Neuronal stem cell (in vitro differentiated cells): ENCODE results near the gene HOXA6.

ENCODE experiments used
- DNase-seq: peaks from one replicate; pipeline ENCODE4 v3.0.0-alpha.2; 2013; ENCODE audit warnings: low spot score
- H2AFZ ChIP-seq: one replicate; pipeline ENCODE4 v1.6.1; 2013; ENCODE audit warnings: mild to moderate bottlenecking, low read length, inconsistent platforms
- H2AK5ac ChIP-seq: 2 replicates; pipeline ENCODE4 v1.6.1; 2013; ENCODE audit warnings: low read depth, mild to moderate bottlenecking, inconsistent platforms, low read length, moderate library complexity, mixed read lengths
- H2BK120ac ChIP-seq: 2 replicates; pipeline ENCODE4 v1.6.1; 2013; ENCODE audit warnings: low read depth, mild to moderate bottlenecking, inconsistent platforms, low read length, moderate library complexity, mixed read lengths
- H2BK12ac ChIP-seq: one replicate; pipeline ENCODE4 v1.6.1; 2013; ENCODE audit warnings: low read length, inconsistent platforms
- H2BK15ac ChIP-seq: 2 replicates; pipeline ENCODE4 v1.6.1; 2013; ENCODE audit warnings: mild to moderate bottlenecking, low read length, inconsistent platforms, mixed read lengths
- H2BK5ac ChIP-seq: one replicate; pipeline ENCODE4 v1.6.1; 2013; ENCODE audit warnings: inconsistent platforms, mild to moderate bottlenecking, low read length, moderate library complexity
- H3K14ac ChIP-seq: one replicate; pipeline ENCODE4 v1.6.1; 2013; ENCODE audit warnings: low read length, inconsistent platforms
- H3K18ac ChIP-seq: 2 replicates; pipeline ENCODE4 v1.6.1; 2013; ENCODE audit warnings: low read length, inconsistent platforms
- H3K23ac ChIP-seq: 2 replicates; pipeline ENCODE4 v1.6.1; 2013; ENCODE audit warnings: low read depth, mild to moderate bottlenecking, mixed read lengths, low read length, inconsistent platforms; ENCODE audit not compliant: poor library complexity
- H3K27ac ChIP-seq: replicated peaks from 3 replicates; pipeline ENCODE4 v1.5.1; 2013; ENCODE audit warnings: low read length, inconsistent platforms
- H3K27me3 ChIP-seq, 3 experiments: 2 replicates each; pipeline ENCODE4 v1.6.1; 2013; ENCODE audit warnings: low read length in 3 of 3, mild to moderate bottlenecking in 2 of 3, inconsistent platforms in 1 of 3, low read depth in 1 of 3, mixed read lengths in 1 of 3, moderate library complexity in 1 of 3; ENCODE audit not compliant: control insufficient read depth in 3 of 3, insufficient read depth in 3 of 3
- H3K36me3 ChIP-seq, 2 donors: replicated peaks in 1 of 2; 2 replicates each; pipeline ENCODE4 v1.6.1; 2013; ENCODE audit warnings: low read length in 2 of 2; ENCODE audit not compliant: control insufficient read depth in 2 of 2, insufficient read depth in 2 of 2
- H3K4ac ChIP-seq: 2 replicates; pipeline ENCODE4 v1.6.1; 2013; ENCODE audit warnings: inconsistent platforms, mild to moderate bottlenecking, low read length, moderate library complexity
- H3K4me1 ChIP-seq, 2 donors: 1 replicate in 1 of 2; 2 replicates in 1 of 2; pipeline ENCODE4 v1.6.1; 2013; ENCODE audit warnings: low read length in 2 of 2, low read depth in 1 of 2; ENCODE audit not compliant: control insufficient read depth in 2 of 2, insufficient read depth in 1 of 2
- H3K4me2 ChIP-seq: one replicate; pipeline ENCODE4 v1.6.1; 2013; ENCODE audit warnings: mild to moderate bottlenecking, low read length, inconsistent platforms; ENCODE audit not compliant: insufficient read depth, poor library complexity, severe bottlenecking
- H3K4me3 ChIP-seq, 2 donors: 2 replicates each; pipeline ENCODE4 v1.5.1; 2013; ENCODE audit warnings: low read length in 2 of 2, mild to moderate bottlenecking in 2 of 2, inconsistent platforms in 1 of 2, moderate library complexity in 1 of 2
- H3K79me1 ChIP-seq: one replicate; pipeline ENCODE4 v1.6.1; 2013; ENCODE audit warnings: low read depth, mild to moderate bottlenecking, inconsistent platforms, low read length, moderate library complexity
- H3K9ac ChIP-seq: one replicate; pipeline ENCODE4 v1.6.1; 2013; ENCODE audit warnings: mild to moderate bottlenecking, low read depth, low read length, inconsistent platforms; ENCODE audit not compliant: poor library complexity
- H3K9me3 ChIP-seq, 2 donors: replicated peaks in 1 of 2; 2 replicates each; pipeline versions ENCODE3 to v1.6.1; 2013; ENCODE audit warnings: low read length in 2 of 2, mild to moderate bottlenecking in 2 of 2, inconsistent platforms in 1 of 2, low read depth in 1 of 2, mixed read lengths in 1 of 2, moderate library complexity in 1 of 2; ENCODE audit not compliant: control insufficient read depth in 2 of 2, insufficient read depth in 1 of 2
- H4K8ac ChIP-seq: one replicate; pipeline ENCODE4 v1.6.1; 2013; ENCODE audit warnings: low read depth, mild to moderate bottlenecking, inconsistent platforms, low read length, moderate library complexity
- H4K91ac ChIP-seq: one replicate; pipeline ENCODE4 v1.6.1; 2013; ENCODE audit warnings: low read length, low read depth, mild to moderate bottlenecking, inconsistent platforms; ENCODE audit not compliant: poor library complexity
- WGBS, 2 donors: extraction: QIAGEN DNeasy Blood & Tissue Kit; methylation state at CpG; one replicate each; pipeline ENCODE4 v1.1.7; 2013; ENCODE audit warnings: missing lambda C conversion rate in 2 of 2, mixed read lengths in 1 of 2; ENCODE audit not compliant: insufficient read length in 2 of 2, insufficient replicate concordance in 1 of 2; ENCODE audit errors: extremely low coverage in 2 of 2; 5-methylcytosine and 5-hydroxymethylcytosine counted together

Gene HOXA6

DNA sequence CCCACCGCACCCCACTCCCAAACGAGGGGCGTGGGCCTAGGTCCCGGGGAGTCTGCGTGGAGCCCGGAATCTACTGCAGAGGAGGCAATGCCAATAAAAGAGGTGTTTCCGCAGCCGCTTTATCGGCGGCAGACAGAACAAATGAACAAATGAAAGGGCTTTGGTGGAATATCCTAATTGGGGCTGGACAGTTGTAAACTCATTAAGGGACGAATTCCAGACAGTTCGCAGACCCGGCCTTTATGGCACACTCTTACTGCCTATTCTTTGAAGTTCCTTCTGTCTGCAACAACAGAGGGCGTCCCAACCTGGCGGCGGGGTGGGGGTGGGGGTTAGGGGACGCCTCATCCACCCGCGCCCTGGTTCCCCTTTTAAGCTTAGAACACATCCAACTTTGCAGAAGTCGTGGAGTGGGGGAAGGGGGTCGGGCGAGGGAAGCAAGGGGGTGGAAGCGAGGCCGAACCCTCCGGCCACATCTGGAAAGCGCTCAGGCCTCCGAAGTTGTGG is 13.7 kb upstream of the HOXA6 start:
- H3K4ac ChIP-seq = no peak overlapping the region
- DNase-seq = no peak

GRCh38 chr7:27160546-27161213 is 13.1 kb upstream of the HOXA6 start:
- Histone ChIP-seq H3K79me1 (peaks cover 2% of the 10 kb centered on the region), H3K4ac (no peak overlapping the region), H3K9ac (peak overlapping the region; percentile 72), H2AK5ac (no peak overlapping the region), H2BK5ac (no peak overlapping the region), H3K4me2 (peak overlapping the region; percentile 97), H2AFZ (peak overlapping the region; percentile 99), H4K8ac (no peak overlapping the region), H3K14ac (no peak overlapping the region), H3K27ac (no peak overlapping the region), H3K23ac (no peak overlapping the region), H2BK12ac (no peak overlapping the region), H3K9me3 (peaks cover 25 to 43% of the 10 kb centered on the region in 2 donors), H2BK120ac (no peak overlapping the region), H3K4me1 (no peaks in the 10 kb centered on the region), H4K91ac (no peak overlapping the region), H2BK15ac (peak overlapping the region; percentile 27), H3K4me3 (peak overlapping the region; percentile 48 to 74), H3K27me3 (peaks cover 74 to 97% (median 94%) of the 10 kb centered on the region in 3 experiments), H3K18ac (peak overlapping the region; percentile 72), H3K36me3 (no peaks in the 10 kb centered on the region)
- DNase-seq = peak; percentile 91
- no CpG with 5 or more reads among the region's 54 CpGs for WGBS, 2 donors

More for the DNA sequence above, 13.7 kb upstream of the HOXA6 start:
- peak overlapping the region; percentile 99 for H2AFZ ChIP-seq
- no peak overlapping the region for H4K91ac ChIP-seq
- no peaks in the 10 kb centered on the region for H3K4me1 ChIP-seq
- H3K27me3 ChIP-seq = peaks cover 74 to 97% (median 94%) of the 10 kb centered on the region in 3 experiments
- H2BK12ac ChIP-seq = no peak overlapping the region
- H2BK5ac ChIP-seq = no peak overlapping the region
- no peak overlapping the region for H4K8ac ChIP-seq
- H3K79me1 ChIP-seq = peaks cover 2% of the 10 kb centered on the region
- H3K27ac ChIP-seq = no peak overlapping the region
- no peaks in the 10 kb centered on the region for H3K36me3 ChIP-seq
- no peak overlapping the region for H2BK120ac ChIP-seq
- no CpG with 5 or more reads among the region's 27 CpGs for WGBS, 2 donors
- no peak overlapping the region for H3K23ac ChIP-seq
- peaks cover 25 to 42% of the 10 kb centered on the region in 2 donors for H3K9me3 ChIP-seq
- no peak overlapping the region for H2BK15ac ChIP-seq
- H3K4me3 ChIP-seq = peak overlapping the region in 1 of 2 donors; percentile 48
- no peak overlapping the region for H3K14ac ChIP-seq
- H3K18ac ChIP-seq = no peak overlapping the region
- H2AK5ac ChIP-seq = no peak overlapping the region
- H3K4me2 ChIP-seq = no peak overlapping the region
- H3K9ac ChIP-seq = no peak overlapping the region

DNA sequence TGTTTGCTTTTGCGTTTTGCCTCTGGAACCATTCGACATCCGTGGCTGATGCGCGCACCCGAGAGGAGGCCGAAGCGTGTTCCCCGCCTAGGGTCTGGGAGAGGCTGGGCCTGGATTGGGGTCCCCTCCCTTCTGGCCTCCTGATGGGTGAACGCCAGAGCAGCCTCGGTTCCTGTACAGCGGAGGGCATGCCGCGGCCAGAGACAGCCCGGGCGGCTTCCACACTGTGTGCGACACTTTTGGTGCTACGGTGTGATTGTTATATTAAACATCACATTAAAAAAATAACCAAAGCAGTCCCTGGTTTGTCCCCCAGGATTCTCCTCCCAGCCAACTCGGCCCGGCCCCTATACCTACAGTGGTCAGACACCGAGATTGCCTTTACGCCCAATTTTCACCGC is 12.6 kb upstream of the HOXA6 start:
- peaks cover 25 to 43% of the 10 kb centered on the region in 2 donors for H3K9me3 ChIP-seq
- H3K36me3 ChIP-seq = no peaks in the 10 kb centered on the region
- no peak overlapping the region for H4K8ac ChIP-seq
- WGBS, 2 donors = no CpG with 5 or more reads among the region's 23 CpGs
- H3K9ac ChIP-seq = no peak overlapping the region
- peak overlapping the region in 1 of 2 donors; percentile 48 for H3K4me3 ChIP-seq
- no peaks in the 10 kb centered on the region for H3K4me1 ChIP-seq
- H2BK5ac ChIP-seq = no peak overlapping the region
- peaks cover 2% of the 10 kb centered on the region for H3K79me1 ChIP-seq
- no peak overlapping the region for H3K18ac ChIP-seq
- H3K4ac ChIP-seq = no peak overlapping the region
- peaks cover 74 to 97% (median 94%) of the 10 kb centered on the region in 3 experiments for H3K27me3 ChIP-seq
- peak overlapping the region; percentile 97 for H3K4me2 ChIP-seq
- H2BK120ac ChIP-seq = no peak overlapping the region
- no peak overlapping the region for H3K23ac ChIP-seq
- no peak overlapping the region for H2BK12ac ChIP-seq
- H2AFZ ChIP-seq = peak overlapping the region; percentile 99
- no peak overlapping the region for H2AK5ac ChIP-seq
- no peak overlapping the region for H3K27ac ChIP-seq
- no peak overlapping the region for H2BK15ac ChIP-seq
- no peak overlapping the region for H4K91ac ChIP-seq
- no peak for DNase-seq
- H3K14ac ChIP-seq = no peak overlapping the region

DNA sequence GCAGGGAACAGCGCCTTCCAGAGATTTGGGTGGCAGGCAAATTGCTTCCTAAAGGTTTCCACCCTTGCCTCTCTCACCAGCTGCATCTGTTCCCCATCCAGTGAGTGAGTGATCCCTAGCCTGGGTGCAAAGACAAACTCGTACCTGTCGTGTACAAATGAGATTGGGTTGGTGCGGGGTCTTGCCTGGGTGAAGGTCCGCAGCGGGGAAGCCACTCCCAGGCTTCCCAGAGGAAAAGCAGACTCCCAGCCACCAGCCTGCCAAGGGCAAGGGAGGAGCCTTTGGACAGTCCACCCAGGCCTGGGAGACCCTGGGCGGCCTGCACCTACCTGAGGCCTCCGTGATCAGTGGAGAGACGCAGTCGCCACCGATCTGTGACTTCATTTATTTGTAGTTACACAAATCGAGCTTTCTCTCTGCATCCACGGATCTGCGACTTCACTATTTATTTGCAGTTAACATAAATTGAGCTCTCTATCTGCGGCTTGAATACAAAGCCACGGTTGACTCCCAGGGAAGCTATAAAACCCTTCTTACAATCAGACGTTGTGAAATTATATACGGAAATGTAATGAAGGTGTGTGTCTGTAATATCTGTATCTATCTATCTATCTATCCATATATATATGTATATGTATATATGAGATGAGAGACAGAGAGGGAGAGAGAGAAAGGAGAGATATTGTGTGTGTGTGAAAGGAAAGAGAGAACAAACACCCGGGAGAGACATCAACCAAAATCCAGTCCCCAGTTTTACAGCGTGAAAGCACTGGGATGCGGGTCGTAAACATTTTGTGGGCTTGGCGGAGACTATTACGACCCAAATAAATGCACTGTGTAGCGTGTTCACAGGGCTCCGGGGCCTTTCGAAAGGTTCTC is 11.9 kb upstream of the HOXA6 start:
- Histone ChIP-seq H3K4ac (no peak overlapping the region), H3K23ac (no peak overlapping the region), H3K18ac (no peak overlapping the region), H2AFZ (peak overlapping the region; percentile 99), H4K91ac (no peak overlapping the region), H3K9ac (no peak overlapping the region), H3K4me2 (no peak overlapping the region), H3K14ac (no peak overlapping the region), H3K9me3 (peaks cover 25 to 39% of the 10 kb centered on the region in 2 donors), H3K27me3 (peaks cover 74 to 97% (median 94%) of the 10 kb centered on the region in 3 experiments), H2BK5ac (no peak overlapping the region), H3K27ac (no peak overlapping the region), H3K4me1 (no peaks in the 10 kb centered on the region), H2AK5ac (no peak overlapping the region), H4K8ac (no peak overlapping the region), H3K79me1 (peaks cover 2% of the 10 kb centered on the region), H2BK15ac (no peak overlapping the region), H2BK12ac (no peak overlapping the region), H3K36me3 (no peaks in the 10 kb centered on the region), H2BK120ac (no peak overlapping the region), H3K4me3 (peak overlapping the region in 1 of 2 donors; percentile 48)
- DNase-seq = no peak
- no CpG with 5 or more reads among the region's 27 CpGs for WGBS, 2 donors
